ENCODE data around the gene SAMD13. TPM values are rescaled to one million over a fixed set of nuclear protein-coding genes. Genes with fewer than 3 reads are reported as not detected.
A peak's percentile ranks its signal among the peaks of the same experiment; 100 is the strongest.
"Not testable (repeated sequence)": the region's sequence is repeated elsewhere in the genome, so short reads cannot be mapped to it uniquely, and the experiment has no call there.

The SAMD13 gene
- total RNA-seq, 3 donors from 2014 or later, result 0.99 TPM; not detected in 2

DNA sequence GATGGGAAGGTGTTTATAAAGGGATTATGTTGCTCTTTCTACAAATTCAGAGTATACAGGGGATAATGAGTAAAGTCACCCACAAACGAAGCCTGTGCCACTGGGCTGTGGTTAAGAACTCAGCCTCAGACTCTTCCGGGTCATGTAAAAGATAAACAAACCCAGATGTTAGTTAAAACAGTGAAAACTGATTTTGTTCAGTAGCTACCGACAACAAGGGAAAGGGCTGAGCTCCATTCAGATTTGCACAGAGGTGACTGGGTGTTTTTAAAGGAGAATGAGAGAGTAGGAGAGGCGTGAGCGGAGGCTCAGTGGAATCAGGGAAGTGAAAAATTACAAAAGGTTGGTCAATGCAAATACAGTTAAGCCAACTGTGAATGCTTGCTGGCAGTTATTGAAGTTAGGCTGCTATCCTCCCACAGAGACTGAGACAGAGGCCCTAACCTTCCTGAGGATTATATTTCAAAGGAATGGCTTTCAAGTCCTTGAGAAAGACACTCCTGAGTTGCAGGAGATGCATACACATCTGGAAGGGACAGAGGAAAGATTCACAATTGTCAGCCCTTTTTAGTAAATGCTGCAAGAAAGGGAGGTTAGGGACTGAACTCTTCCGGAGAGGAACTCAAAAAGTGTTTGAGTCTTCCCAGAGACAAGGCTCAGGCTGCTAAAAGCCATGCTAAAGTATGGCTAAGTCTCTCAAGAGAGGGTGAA, 29.9 kb upstream of the SAMD13 start:
- no peaks in the 10 kb centered on the region for H3K9me3 Mint-ChIP-seq
- H3K4me3 Mint-ChIP-seq, result peak overlapping the region; percentile 3
- H3K4me1 Mint-ChIP-seq (ENCODE audit: low read depth), result peaks cover 12% of the 10 kb centered on the region
- H3K27me3 Mint-ChIP-seq (ENCODE audit: low read depth), result no peaks in the 10 kb centered on the region
- ATAC-seq (peak in 1 of 2 donors; percentile 43), DNase-seq (no peak)
- no peaks in the 10 kb centered on the region for H3K36me3 Mint-ChIP-seq (ENCODE audit: insufficient read depth)

DNA sequence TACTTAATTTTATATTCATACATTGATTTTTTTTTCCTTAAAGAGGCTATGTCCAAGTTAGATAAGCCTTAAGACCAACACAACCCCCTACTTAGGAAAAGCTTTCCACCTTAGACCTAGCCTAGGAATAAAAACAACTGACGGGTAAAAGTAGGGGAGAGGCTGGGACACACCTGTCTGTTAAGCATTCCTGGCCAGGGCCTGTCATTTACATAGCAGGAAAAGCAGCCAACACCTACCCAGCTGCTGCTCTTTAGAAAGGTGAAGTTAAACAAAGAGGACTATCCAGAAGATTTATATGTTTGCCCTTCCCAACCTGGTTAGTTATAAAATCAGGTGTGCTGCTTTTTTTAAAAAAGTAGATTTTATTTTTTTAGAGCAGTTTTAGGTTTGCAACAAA, 29.1 kb upstream of the SAMD13 start:
- no peaks in the 10 kb centered on the region for H3K9me3 Mint-ChIP-seq
- DNase-seq (no peak), ATAC-seq (no peak)
- H3K4me3 Mint-ChIP-seq, result no peak overlapping the region
- H3K27me3 Mint-ChIP-seq (ENCODE audit: low read depth), result no peaks in the 10 kb centered on the region
- peaks cover 12% of the 10 kb centered on the region for H3K4me1 Mint-ChIP-seq (ENCODE audit: low read depth)
- no peaks in the 10 kb centered on the region for H3K36me3 Mint-ChIP-seq (ENCODE audit: insufficient read depth)

DNA sequence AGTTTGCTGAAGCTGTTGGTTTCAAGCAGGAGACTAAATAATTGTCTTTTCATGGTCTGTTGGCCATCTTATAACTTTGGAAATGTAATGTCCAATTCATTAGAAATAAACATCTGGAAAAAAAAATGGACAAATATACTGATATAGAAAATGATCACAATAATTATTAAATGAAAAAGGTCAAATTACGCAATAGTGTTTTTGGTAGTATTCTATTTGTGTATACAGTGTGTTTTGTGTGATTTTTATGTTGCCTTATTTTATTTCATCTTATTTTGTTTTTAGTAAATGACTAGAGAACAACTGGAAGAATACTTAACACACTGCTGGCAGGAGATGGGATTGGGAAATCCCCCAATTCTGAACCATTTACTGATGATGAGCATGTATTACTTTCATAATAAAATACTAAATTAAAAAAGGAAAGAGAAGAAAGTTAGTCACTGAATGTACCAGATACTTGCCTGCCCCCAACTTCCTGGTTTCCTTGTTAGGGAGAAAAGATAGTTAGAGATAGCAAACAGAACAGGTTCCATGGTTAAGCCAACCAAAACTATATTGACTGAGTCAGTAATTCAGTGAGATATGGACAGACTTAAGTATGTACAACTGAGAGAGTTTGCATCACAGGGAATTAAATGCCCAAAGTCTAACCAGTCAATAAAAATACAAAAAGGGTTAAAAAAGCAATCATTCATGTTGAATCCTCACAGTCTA, 24.0 kb upstream of the SAMD13 start:
- H3K27me3 Mint-ChIP-seq (ENCODE audit: low read depth), result peaks cover 3% of the 10 kb centered on the region
- no peaks in the 10 kb centered on the region for H3K4me1 Mint-ChIP-seq (ENCODE audit: low read depth)
- H3K9me3 Mint-ChIP-seq, result no peaks in the 10 kb centered on the region
- H3K36me3 Mint-ChIP-seq (ENCODE audit: insufficient read depth), result no peaks in the 10 kb centered on the region
- ATAC-seq, result no peak
- no peak for DNase-seq
- no peak overlapping the region for H3K4me3 Mint-ChIP-seq

DNA sequence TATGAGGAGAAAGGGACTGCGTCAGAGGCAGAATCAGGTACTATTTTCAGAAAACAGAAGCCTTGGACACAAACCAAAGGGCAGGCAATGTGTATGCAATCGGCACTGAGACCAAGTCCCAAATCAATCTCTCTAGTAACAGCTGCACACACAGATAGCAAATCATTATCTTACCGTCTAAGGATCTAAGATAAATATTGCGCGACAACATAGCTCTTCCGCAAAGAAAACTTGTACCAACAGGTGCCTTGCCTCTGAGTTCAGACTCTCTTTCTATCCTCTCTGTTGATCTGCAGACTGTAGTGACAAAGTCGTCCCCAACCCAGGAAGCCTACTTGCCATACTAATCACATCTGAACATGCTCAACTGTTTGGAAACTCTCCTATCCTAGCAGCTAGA, 22.6 kb upstream of the SAMD13 start:
- peaks cover 8% of the 10 kb centered on the region for H3K27me3 Mint-ChIP-seq (ENCODE audit: low read depth)
- no peaks in the 10 kb centered on the region for H3K4me1 Mint-ChIP-seq (ENCODE audit: low read depth)
- no peak for ATAC-seq
- no peaks in the 10 kb centered on the region for H3K9me3 Mint-ChIP-seq
- no peak overlapping the region for H3K4me3 Mint-ChIP-seq
- no peak for DNase-seq
- H3K36me3 Mint-ChIP-seq (ENCODE audit: insufficient read depth), result no peaks in the 10 kb centered on the region

DNA sequence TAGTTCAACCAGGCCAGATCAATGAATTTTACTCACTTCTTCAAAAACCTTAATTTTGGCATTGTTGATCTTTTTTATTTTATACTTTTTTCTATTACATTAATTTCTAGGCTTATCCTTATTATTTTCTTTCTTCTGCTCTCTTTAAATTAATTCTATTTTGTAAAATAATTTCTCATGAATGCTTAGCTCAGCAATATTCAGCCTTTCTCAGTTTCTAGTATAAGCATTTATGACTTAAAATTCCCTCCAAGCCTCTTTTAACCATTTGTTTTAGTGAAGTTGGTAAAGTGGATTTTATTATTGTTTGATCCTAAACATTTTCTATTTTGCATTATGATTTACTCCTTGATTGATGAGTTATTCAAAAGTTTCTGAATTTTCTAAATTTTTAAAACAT, 20.6 kb upstream of the SAMD13 start:
- Mint-ChIP-seq H3K4me1 (ENCODE audit: low read depth) (no peaks in the 10 kb centered on the region), H3K27me3 (ENCODE audit: low read depth) (peaks cover 8% of the 10 kb centered on the region), H3K36me3 (ENCODE audit: insufficient read depth) (no peaks in the 10 kb centered on the region), H3K4me3 (no peak overlapping the region), H3K9me3 (peaks cover under 1% of the 10 kb centered on the region)
- no peak for DNase-seq
- no peak for ATAC-seq

DNA sequence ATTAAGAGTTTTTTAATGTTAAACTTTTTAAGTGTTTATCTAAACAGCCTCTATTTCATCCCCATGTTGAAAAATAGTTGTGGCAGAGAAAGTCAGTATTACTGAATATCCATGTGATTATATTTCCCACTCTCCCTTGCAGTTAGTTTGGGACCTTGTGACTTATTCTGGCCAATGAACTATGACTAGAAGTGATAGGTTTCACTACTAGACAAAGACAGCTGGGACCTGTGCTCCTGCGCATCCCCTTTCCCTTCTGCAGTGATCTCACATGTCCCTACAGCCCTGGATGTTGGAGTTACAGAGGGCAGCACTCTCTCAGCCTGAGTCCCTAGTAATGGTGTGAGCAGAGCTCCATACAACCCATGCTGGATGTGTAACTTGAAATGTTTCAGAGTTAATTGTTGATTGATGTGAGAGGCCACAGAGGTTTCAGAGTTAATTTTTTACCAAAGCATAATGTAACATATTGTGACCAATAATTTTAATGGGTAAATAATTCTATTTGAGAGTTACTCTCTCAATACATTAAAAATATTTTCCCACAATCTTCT, 18.7 kb upstream of the SAMD13 start:
- no peak overlapping the region for H3K4me3 Mint-ChIP-seq
- DNase-seq, result no peak
- no peaks in the 10 kb centered on the region for H3K4me1 Mint-ChIP-seq (ENCODE audit: low read depth)
- no peak for ATAC-seq
- H3K36me3 Mint-ChIP-seq (ENCODE audit: insufficient read depth), result peaks cover 2% of the 10 kb centered on the region
- H3K9me3 Mint-ChIP-seq, result peaks cover 19% of the 10 kb centered on the region
- H3K27me3 Mint-ChIP-seq (ENCODE audit: low read depth), result peaks cover 11% of the 10 kb centered on the region

DNA sequence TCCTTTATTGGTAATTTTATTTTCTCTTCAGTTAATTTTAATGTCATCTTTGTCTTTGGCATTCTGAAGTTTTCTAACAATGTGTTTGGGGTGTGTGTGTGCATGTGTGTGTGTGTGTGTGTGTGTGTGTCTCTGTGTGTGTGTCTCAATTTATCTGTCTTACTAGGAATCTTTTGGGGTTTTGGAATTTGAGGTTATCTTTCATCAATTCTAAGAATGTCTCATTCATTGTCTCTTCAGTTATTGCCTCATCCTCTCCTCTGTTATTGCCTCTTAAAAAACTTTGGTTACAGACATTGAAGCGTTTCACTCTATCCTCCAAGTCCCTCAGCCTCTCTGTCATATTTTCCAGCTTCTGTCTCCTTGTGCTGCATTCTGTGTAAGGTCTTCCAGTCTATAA, 18.1 kb upstream of the SAMD13 start:
- ATAC-seq (no peak), DNase-seq (no peak)
- H3K4me3 Mint-ChIP-seq, result no peak overlapping the region
- H3K27me3 Mint-ChIP-seq (ENCODE audit: low read depth), result peaks cover 11% of the 10 kb centered on the region
- no peaks in the 10 kb centered on the region for H3K4me1 Mint-ChIP-seq (ENCODE audit: low read depth)
- peaks cover 20% of the 10 kb centered on the region for H3K9me3 Mint-ChIP-seq
- H3K36me3 Mint-ChIP-seq (ENCODE audit: insufficient read depth), result peaks cover 2% of the 10 kb centered on the region

DNA sequence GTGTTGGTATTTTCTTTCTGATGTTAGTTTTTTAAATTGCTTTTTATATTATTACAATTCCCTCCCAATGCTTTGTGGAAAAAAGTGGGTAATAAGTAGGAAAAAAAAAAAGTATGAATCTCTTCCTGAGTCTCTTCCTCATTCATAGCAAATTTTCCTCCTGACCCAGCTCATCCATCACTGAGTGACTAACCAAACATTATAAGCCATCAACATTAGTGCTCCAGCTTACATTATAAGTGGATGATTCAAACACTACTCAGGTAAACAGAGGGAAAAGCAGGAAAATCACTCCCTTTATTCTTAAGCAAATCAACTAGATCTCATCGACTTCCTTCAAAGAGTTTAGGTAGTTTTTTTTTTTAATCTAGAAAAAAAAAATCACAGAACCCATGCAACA, 15.4 kb upstream of the SAMD13 start:
- peaks cover 11% of the 10 kb centered on the region for H3K27me3 Mint-ChIP-seq (ENCODE audit: low read depth)
- H3K9me3 Mint-ChIP-seq, result peaks cover 28% of the 10 kb centered on the region
- ATAC-seq, result no peak
- no peaks in the 10 kb centered on the region for H3K4me1 Mint-ChIP-seq (ENCODE audit: low read depth)
- H3K36me3 Mint-ChIP-seq (ENCODE audit: insufficient read depth), result peaks cover 2% of the 10 kb centered on the region
- H3K4me3 Mint-ChIP-seq, result no peak overlapping the region
- no peak for DNase-seq

DNA sequence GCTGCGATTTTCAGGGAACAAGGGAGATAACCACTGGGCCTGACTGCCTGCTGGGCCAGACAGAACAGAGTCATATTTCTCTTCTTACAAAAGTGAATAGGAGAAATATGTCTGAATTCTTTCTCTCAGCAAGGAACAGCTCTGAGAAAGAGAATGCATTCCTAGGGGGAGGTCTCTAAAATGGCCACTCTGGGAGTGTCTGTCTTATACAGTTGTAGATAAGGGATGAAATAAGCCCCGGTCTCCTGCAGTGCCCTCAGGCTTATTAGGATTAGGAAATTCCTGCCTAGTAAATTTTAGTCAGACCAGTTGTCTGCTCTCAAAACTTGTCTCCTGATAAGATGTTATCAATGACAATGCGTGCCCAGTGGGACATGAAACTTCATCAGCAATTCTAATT, 14.1 kb upstream of the SAMD13 start:
- not testable (repeated sequence) for ATAC-seq; H3K36me3 Mint-ChIP-seq (ENCODE audit: insufficient read depth); DNase-seq; H3K4me1 Mint-ChIP-seq (ENCODE audit: low read depth); H3K4me3 Mint-ChIP-seq
- H3K9me3 Mint-ChIP-seq, result peaks cover 28% of the 10 kb centered on the region
- peaks cover 17% of the 10 kb centered on the region for H3K27me3 Mint-ChIP-seq (ENCODE audit: low read depth)

DNA sequence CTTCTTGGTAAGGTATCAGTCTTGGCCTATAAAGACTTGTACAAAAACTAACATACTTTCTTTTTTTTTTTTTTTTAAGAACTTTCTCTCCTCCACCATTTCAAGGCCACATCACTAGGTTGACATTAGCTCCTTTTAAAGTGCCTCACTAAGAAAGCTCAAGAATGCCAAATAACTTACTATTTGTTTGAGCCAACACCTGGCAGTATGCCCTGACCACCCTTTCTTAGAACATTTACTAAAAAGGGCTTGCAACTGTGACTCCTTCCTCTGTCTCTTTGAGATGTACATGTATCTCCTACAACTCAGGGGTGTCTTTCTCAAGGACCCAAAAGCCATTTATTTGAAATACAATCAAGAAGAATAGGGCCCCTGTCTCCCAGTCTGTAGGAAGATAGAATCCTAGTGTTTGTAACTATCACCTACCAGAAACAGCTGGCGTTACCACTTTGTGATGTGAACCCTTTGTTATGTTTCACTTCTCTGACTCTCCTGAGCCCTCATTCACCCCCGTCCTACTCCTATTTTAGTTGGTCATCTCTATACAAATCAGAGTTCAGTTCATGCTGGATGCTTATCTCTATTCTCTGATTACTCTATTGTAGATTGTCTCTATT, 12.2 kb upstream of the SAMD13 start:
- Mint-ChIP-seq H3K27me3 (ENCODE audit: low read depth) (peaks cover 14% of the 10 kb centered on the region), H3K9me3 (peaks cover 28% of the 10 kb centered on the region), H3K4me3 (no peak overlapping the region), H3K36me3 (ENCODE audit: insufficient read depth) (peaks cover 2% of the 10 kb centered on the region), H3K4me1 (ENCODE audit: low read depth) (no peaks in the 10 kb centered on the region)
- ATAC-seq (no peak), DNase-seq (no peak)

DNA sequence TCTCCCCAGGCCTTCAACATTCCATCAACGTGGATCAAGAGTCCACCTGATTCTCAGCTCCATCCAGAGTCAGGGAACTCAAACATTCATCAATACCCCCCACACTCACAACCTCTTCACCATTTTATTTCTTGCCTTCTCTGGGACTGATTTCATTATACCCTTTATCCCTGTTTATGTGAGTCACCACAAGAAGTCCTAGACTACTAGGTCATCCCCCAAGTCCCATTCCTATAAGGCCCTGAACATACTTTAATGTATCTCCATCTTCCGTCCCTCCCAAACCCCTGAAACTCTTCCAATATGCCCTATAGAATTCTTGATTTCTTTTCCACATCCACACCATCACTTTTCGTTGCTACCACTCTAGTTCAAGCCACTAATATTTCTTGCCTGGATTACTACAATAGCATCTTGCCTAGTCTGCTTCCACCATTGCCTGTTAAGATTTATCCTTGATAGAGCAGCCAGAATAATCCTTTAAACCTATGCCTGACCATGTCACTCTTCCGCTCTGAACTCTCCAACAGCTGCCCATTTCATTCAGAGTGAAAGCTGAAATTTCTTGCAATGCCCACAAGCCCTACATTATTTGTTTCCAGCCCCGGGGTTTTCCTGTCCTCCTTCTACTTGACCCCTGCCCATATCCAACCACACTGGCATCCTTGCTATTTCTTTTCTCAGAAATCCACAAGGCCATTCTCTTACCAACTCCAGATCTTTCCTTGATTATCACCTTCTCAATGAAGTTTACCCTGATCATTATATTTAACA, 9.4 kb upstream of the SAMD13 start:
- ATAC-seq (no peak), DNase-seq (no peak)
- Mint-ChIP-seq H3K9me3 (peaks cover 15% of the 10 kb centered on the region), H3K4me1 (ENCODE audit: low read depth) (no peaks in the 10 kb centered on the region), H3K27me3 (ENCODE audit: low read depth) (peaks cover 19% of the 10 kb centered on the region), H3K36me3 (ENCODE audit: insufficient read depth) (no peaks in the 10 kb centered on the region), H3K4me3 (no peak overlapping the region)

DNA sequence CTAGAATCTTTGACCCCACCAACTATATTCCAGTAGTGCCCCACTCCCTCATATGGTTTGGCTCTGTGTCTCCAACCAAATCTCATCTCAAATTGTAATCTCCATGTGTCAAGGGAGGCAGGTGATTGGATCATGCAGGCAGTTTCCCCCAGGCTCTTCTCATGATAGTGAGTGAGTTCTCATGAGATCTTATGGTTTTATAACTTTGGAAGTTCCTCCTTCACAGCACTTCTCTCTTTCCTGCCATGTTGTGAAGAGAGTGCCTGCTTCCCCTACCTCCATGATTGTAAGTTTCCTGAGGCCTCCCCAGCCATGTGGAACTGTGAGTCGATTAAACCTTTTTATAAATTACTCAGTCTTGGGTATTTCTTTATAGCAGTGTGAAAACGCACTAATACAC, 7.7 kb upstream of the SAMD13 start:
- H3K9me3 Mint-ChIP-seq, result peaks cover 8% of the 10 kb centered on the region
- H3K4me1 Mint-ChIP-seq (ENCODE audit: low read depth), result peaks cover 6% of the 10 kb centered on the region
- H3K36me3 Mint-ChIP-seq (ENCODE audit: insufficient read depth), result no peaks in the 10 kb centered on the region
- peaks cover 27% of the 10 kb centered on the region for H3K27me3 Mint-ChIP-seq (ENCODE audit: low read depth)
- no peak for DNase-seq
- H3K4me3 Mint-ChIP-seq, result no peak overlapping the region
- no peak for ATAC-seq

DNA sequence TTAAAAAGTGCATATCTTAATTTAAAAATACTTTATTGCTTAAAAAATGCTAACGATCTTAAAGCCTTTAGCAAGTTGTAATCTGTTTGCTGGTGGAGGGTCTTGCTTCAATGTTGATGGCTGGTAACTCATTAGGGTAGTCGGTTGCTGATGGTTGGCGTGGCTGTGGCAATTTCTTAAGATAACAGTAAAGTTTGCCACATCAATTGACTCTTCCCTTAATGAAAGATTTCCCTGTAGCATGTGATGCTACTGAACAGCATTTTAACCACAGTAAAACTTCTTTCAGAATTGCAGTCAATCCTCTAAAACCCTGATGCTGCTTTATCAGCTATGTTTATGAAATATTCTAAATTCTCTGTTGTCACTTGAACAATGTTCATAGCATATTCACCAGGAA, 6.8 kb upstream of the SAMD13 start:
- ATAC-seq (no peak), DNase-seq (no peak)
- Mint-ChIP-seq H3K27me3 (ENCODE audit: low read depth) (peaks cover 27% of the 10 kb centered on the region), H3K9me3 (peaks cover under 1% of the 10 kb centered on the region), H3K36me3 (ENCODE audit: insufficient read depth) (no peaks in the 10 kb centered on the region), H3K4me3 (no peak overlapping the region), H3K4me1 (ENCODE audit: low read depth) (peaks cover 10% of the 10 kb centered on the region)

DNA sequence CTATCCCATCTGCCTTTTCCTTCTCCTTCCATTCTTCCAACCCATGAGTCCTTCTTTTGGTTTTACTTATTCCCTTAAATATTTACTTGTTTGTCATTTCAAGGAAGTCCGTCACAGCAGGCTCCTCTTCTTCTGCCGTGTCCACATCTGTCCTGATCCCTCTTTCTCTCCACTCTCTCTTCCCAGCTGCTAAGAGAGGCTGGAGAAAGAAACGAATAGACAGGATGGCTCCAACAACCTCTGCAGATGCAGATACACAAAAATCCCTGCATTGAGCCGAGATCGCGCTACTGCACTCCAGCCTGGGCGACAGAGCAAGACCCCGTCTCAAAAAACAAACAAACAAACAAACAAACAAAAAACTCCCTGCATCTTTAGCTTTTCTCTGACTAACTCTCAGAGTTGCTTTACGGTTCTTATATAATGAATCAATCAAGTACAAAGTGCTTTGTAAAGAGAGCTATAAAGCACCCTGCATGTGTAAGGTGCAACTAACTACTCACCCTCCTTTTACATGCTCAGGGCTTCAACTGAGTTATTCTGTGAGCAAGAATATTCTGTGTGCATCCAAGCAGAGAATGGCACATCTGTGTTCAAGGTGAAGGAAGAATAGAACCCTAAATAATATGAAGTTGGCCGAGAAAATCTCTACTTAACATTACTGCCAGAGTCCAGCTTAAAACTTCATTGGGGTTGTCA, 3.8 kb upstream of the SAMD13 start:
- Mint-ChIP-seq H3K36me3 (ENCODE audit: insufficient read depth) (no peaks in the 10 kb centered on the region), H3K9me3 (no peaks in the 10 kb centered on the region), H3K4me1 (ENCODE audit: low read depth) (peaks cover 25% of the 10 kb centered on the region), H3K4me3 (peak overlapping the region; percentile 87), H3K27me3 (ENCODE audit: low read depth) (peaks cover 22% of the 10 kb centered on the region)
- ATAC-seq (no peak), DNase-seq (no peak)

Data from activated T-cell treated with anti-CD3 and anti-CD28 coated beads, Interleukin-2, amount 50 U/mL, for 4 hours (primary cell).